Esophagus mucosa (tissue), 1 donor: ENCODE results near the gene MAVS. TPM values are rescaled to one million over a fixed set of nuclear protein-coding genes. Genes with fewer than 3 reads are reported as not detected.
"Not testable (repeated sequence)": the region's sequence is repeated elsewhere in the genome, so short reads cannot be mapped to it uniquely, and the experiment has no call there.

Source experiments
- ATAC-seq: fragments of 200-7000 bp; cut with Tn5 transposase; one replicate; pipeline ENCODE4 v1.9.1; 2020
- total RNA-seq: library from RNA; stranded (reverse); gene quantifications from one replicate; pipeline ENCODE4 v1.2.4, GENCODE V29; 2023
- donor health status: DM: yes; HTN: yes; CAD: no.

The MAVS gene
- total RNA-seq, 1 donor from 2014 or later, result 18.8 TPM

DNA sequence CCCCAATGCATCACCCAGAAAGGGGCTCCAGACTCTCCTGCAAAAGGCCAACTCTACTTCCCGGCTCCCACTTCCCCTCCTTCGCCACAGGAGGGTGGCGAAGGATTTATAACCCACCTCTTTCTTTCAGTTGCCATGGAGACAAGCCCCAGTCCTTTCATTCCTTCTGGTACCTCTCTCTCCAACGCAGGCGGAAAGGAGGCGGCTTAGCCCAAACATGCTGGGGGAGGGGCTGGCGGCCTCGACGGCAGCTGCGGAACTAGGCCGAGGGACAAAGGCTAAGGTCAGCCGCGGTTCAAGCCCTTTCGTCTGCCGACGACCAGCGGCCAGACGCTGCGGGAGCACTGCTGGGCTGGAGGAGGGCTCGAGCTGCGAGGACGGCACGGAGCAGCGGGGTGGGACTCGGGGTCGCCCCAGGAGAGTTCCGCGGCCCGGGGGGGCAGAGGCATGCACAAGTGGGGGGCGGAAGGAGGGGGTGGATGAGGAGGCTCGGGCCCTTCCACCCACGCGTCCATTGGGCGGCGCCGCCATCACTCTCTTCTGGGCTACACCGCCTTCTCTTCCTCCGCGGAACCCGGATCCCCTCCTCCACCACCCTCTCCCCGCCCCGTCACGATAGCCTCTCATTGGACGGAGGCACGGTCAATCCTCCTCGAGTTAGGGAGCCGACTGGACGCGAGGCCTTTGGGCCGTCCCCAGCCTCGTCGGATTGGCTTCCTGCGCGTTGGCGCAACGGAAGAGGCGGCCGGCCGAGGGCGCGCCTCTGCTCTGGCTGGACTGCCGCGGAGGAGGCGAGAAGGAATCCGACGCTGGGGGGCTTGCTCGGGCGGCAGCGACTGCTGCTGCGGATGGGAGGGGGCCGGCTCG, 42.2 kb downstream of the MAVS start, which contains the start of gene PANK2:
PANK2 (plus strand) TSS at position 766 of the 867 bp plus-strand sequence.
- peak; percentile 97 for ATAC-seq

GRCh38 chr20:3889489-3890397, 43.1 kb downstream of the MAVS start:
- peak; percentile 18 for ATAC-seq

DNA sequence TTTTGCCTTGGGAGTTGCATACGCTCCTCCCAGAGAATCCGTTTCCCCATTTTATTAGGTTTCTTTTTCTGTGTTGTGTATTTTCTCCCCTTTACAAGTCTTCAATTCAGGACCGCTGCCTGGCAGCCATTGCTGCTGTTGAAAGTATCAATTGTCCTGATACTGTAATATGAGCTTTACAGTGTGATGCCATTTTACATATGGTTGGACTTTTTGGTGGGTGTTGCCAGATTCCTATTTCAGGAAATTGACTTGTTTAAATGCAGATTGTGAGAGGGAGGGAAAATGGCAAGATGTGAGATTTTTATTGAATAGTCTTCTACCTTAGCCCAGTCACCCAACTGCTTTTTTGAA, 43.7 kb downstream of the MAVS start:
- ATAC-seq, result no peak

- peak; percentile 22 for ATAC-seq
These were observed 44.6 kb downstream of the MAVS start for GRCh38 chr20:3890999-3891929.

DNA sequence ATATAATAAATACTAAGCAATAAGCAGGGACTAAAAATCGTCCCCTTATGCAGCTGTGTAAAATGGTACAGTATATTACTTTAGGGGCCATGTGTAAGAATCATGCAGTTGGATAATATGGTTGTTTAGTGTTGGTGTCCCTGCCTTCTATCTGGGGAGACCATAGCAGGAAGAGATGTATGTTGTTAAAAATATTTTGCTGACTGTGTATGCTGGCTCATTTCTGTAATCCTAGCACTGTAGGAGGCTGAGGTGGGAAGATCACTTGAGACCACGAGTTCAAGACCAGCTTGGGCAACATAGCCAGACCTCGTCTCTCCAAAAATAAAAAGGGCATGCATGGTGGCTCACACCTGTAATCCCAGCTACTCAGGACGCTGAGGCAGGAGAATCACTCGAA, 48.2 kb downstream of the MAVS start:
- no peak for ATAC-seq

DNA sequence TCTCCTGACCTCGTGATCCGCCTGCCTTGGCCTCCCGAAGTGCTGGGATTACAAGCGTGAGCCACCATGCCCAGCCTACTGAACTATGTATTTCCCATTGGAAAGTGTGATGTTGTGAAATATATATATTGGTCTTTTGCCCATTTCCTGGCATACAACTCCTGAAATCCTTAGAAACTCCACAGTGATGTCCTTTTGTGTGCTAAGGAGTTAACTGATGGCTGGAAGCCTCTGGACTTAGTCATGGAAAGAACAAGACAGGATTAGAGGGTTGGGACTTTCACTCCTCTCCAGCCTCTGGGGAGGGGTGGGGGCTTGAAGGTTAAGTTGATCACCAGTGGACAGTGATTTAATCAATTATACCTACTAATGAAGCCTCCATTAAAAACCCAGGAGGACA, 49.7 kb downstream of the MAVS start:
- ATAC-seq, result no peak

DNA sequence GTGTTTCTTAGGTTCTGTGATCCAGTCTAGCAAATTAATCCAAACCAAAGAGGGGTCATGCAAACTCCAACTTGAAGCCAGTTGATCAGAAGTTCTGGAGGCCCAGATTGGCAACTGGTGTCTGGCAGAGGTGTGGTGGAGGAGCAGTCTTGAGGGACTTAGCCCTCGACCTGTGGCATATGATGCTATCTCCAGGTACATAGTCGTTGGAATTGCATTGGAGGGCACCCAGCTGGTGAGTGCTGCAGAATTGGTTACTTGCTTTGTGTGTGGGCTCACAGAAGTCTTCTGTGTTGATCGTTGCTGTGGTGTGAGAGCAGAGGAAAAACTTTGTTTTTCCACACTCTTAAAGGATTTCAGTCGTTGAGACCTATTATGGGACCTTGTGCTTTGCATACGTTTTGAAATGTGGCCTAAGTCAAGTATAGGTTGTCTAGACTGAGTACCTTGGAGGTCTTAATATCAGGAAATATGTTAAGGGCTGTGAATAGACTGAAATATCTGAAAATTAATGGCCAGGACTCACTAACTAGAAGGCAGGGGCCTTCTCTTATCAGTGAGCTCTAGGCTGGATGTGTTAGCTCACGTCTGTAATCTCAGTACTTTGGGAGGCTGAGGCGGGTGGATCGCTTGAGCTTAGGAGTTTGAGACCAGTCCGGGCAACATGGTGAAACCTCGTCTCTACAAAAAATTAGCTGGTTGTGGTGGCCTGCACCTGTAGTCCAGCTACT, 50.4 kb downstream of the MAVS start:
- ATAC-seq, result no peak

DNA sequence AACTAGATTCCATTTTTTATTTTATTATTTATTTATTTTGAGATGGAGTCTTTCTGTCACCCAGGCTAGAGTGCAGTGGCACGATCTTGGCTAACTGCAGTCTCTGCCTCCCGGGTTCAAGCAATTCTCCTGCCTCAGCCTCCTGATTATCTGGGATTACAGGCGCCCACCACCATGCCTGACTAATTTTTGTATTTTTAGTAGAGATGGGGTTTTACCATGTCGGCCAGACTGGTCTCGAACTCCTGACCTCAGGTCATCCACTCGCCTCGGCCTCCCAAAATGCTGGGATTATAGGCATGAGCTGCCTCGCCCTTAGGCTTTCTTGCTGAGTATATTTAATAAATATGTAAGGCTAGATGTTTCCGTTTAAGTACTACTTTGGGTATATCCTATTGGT, 51.5 kb downstream of the MAVS start:
- ATAC-seq, result not testable (repeated sequence)

- no peak for ATAC-seq
These were observed 52.0 kb downstream of the MAVS start for GRCh38 chr20:3898639-3899038.

DNA sequence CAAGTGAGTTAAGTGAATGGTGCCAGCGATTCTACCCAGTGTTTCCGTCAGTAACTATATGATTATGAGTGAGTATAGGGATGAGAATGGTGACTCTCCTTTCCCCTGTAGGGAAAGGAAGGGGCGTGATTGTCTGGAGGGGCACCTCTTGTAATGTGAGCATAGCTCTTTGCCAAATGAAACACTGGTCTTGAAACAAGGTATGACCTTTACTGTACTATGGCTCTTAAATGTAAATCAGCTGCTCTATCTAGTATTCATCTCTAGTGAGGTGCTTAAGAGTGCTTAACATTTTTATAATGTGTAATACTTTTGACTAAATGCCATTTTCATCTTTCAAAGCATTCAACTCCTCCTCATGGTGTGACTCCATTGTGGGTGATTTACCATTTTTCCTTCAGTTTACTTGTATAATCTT, 53.6 kb downstream of the MAVS start:
- peak; percentile 11 for ATAC-seq

- ATAC-seq, result no peak
These were observed 54.5 kb downstream of the MAVS start for GRCh38 chr20:3901028-3901705.

DNA sequence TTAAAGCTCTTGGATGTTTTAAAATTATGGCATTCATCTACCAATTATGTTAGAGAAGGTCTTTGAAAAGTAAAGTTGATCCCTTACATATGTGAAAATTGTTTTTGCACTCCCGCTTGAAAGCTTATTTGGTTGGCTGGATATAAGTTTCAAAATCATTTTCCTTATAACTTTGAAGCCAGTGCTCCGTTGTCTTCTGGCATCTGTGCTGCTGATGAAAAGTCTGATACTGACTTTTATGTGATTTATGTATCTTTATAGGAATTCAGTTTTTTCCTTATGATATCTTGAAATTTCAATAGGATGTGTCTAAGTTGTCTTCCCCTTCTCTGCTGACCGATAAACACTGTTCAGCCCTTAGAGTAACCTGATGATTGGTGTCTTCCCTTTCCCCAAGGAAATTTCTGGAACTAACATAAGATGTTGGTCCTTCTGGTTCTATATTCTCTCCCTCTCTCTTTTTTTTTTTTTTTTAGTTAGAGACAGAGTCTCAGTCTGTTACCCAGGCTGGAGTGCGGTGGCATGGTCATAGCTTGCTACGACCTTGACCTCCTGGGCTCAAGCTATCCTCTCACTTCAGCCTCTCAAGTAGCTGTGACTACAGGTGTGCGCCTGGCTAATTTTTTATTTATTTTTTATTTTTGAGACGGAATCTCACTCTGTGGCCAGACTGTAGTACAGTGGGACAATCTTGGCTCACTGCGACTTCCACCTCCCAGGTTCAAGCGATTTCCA, 55.2 kb downstream of the MAVS start:
- ATAC-seq, result no peak

GRCh38 chr20:3902446-3902845, 55.8 kb downstream of the MAVS start:
- ATAC-seq, result no peak

DNA sequence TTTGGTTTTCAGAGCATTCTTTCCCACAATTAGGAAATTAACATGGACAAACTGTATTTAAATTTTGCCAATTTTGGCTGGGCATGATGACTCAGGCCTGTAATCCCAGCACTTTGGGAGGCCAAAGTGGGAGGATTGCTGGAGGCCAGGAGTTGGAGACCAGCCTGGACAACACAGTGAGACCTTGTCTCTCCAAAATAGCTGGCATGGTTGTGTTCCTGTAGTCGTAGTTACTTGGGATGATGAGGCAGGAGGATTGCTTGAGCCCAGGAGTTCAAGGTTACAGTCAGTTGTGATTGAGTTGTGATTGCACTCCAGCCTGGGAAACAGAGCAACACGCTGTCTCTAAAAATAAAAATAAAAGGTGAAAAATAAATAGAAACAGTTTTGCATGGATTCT, 57.6 kb downstream of the MAVS start:
- ATAC-seq, result no peak

- ATAC-seq, result no peak
These were observed 58.2 kb downstream of the MAVS start for GRCh38 chr20:3904857-3905256.

- peak; percentile 82 for ATAC-seq
These were observed 60.4 kb downstream of the MAVS start for GRCh38 chr20:3906744-3907721.

- ATAC-seq, result no peak
These were observed 62.0 kb downstream of the MAVS start for GRCh38 chr20:3908667-3909066.

- ATAC-seq, result no peak
These were observed 63.3 kb downstream of the MAVS start for GRCh38 chr20:3909952-3910366.

GRCh38 chr20:3910853-3911252, 64.2 kb downstream of the MAVS start:
- peak; percentile 34 for ATAC-seq
